ENCODE measurements around the gene TCF15. TPM values are rescaled to one million over a fixed set of nuclear protein-coding genes. Genes with fewer than 3 reads are reported as not detected.
"Not testable (repeated sequence)": the region's sequence is repeated elsewhere in the genome, so short reads cannot be mapped to it uniquely, and the experiment has no call there.

Gene TCF15
- total RNA-seq, 1 donor from 2014 or later, result 0.48 TPM

GRCh38 chr20:642398-643174 is 32.5 kb upstream of the TCF15 start:
- peak; percentile 60 for DNase-seq (ENCODE audit: low spot score)

DNA sequence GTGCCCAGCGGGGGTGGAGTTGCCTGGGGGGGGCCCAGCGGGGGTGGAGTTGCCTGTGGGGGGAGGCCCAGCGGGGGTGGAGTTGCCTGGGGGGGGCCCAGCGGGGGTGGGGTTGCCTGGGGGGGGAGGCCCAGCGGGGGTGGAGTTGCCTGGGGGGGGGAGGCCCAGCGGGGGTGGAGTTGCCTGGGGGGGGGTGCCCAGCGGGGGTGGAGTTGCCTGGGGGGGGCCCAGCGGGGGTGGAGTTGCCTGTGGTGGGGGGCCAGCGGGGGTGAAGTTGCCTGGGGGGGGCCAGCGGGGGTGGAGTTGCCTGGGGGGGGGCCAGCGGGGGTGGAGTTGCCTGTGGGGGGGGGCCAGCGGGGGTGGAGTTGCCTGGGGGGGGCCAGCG is 31.9 kb upstream of the TCF15 start:
- DNase-seq (ENCODE audit: low spot score), result not testable (repeated sequence)

- no peak for DNase-seq (ENCODE audit: low spot score)
Measured at GRCh38 chr20:641516-641875, 31.4 kb upstream of the TCF15 start.

GRCh38 chr20:640674-641515 is 30.8 kb upstream of the TCF15 start:
- DNase-seq (ENCODE audit: low spot score), result no peak

- DNase-seq (ENCODE audit: low spot score), result no peak
Measured at GRCh38 chr20:638579-638978, 28.5 kb upstream of the TCF15 start.

GRCh38 chr20:637559-637958 is 27.4 kb upstream of the TCF15 start:
- DNase-seq (ENCODE audit: low spot score), result no peak

DNA sequence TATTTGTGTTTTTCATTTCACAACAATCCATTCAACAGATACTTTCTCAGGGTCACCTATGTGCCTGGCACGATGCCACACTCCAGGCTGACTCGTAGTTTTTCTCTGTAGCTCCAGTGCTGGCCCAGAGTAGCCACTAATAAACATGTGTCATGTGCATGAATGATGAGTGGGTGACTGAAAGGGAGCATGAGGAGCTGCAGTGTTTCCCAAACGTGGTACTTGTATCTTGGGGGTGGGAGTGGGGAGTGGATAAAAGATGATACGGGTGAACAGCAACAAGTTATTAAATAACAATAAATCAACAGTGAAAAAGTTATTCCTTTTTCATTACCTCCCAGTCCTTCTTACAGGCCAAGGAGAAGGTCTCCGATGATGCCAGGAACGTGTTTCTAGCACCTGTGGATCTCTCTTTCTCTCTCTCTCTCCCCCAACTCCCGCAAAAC is 25.8 kb upstream of the TCF15 start:
- no peak for DNase-seq (ENCODE audit: low spot score)

GRCh38 chr20:635028-635892 is 25.2 kb upstream of the TCF15 start:
- no peak for DNase-seq (ENCODE audit: low spot score)

- DNase-seq (ENCODE audit: low spot score), result no peak
Measured at GRCh38 chr20:634148-634925, 24.2 kb upstream of the TCF15 start.

GRCh38 chr20:631101-631500 is 21.0 kb upstream of the TCF15 start:
- no peak for DNase-seq (ENCODE audit: low spot score)

- DNase-seq (ENCODE audit: low spot score), result no peak
Measured at GRCh38 chr20:626579-626978, 16.5 kb upstream of the TCF15 start.

- no peak for DNase-seq (ENCODE audit: low spot score)
Measured at GRCh38 chr20:625360-625932, 15.3 kb upstream of the TCF15 start.

DNA sequence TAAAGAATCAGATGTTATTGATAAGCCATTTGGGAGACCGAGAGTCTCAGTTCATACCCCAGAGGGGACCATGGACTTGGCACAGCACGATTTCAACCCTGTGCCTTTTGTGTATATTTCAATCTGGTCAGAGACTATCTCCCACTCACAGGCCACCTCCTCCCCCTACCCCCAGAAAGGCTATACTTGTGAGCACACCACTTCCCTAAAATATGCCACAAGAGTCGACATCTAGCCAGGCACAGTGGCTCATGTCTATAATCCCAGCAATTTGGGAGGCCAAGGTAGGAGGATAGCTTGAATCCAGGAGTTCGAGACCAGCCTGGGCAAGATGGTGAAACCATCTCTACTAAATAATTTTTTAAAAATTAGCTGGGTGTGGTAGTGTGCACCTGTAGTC is 13.6 kb upstream of the TCF15 start:
- no peak for DNase-seq (ENCODE audit: low spot score)

- DNase-seq (ENCODE audit: low spot score), result no peak
Measured at GRCh38 chr20:623021-623420, 12.9 kb upstream of the TCF15 start.

GRCh38 chr20:622161-622560 is 12.1 kb upstream of the TCF15 start:
- DNase-seq (ENCODE audit: low spot score), result no peak

DNA sequence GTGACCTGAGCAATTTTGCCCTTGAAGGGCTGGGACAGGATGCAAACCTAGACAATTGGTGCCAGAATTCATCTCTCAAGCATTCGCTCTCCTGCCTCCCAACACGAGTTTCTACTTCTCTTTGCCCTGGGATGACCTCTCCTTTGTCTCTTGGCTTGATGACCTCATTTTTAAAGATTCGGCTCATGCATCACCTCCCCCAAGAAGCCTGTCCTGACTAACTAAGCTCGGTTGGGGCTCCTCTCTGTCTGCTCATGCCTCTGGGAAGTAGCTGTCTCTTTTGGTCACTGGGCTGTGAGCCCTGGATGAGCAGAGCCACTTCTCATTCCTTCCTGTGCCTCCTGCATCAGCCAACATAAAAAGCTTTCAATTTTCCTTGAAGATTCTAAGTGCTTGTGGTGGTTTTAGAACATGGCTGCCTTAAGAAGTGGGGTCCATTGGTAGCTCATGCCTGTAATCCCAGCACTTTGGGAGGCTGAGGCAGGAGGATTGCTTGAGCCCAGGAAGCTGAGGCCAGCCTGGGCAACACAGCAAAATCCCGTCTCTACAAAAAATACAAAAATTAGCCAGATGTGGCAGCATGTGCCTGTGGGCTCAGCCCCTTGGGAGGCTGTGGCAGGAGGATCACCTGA is 11.1 kb upstream of the TCF15 start:
- DNase-seq (ENCODE audit: low spot score), result no peak

DNA sequence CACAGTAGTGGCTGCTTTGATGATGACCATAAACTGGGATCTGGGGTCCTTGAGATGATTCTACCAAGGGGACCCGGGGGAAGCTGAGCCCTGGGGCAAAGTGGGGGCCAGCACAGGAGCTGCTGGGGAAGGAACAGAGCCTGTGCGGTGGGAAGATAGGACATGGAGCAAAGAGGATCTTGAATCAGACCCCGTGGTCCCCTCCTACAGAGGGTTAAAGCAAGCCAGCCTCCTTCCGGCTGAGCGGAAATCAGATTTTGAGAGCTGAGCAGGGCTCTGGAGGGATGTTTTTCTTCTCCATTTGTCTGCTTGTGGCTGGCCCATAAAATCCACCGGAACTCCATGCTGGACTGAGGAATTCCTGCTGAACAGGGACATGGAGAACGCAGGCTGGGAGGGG is 10.1 kb upstream of the TCF15 start:
- DNase-seq (ENCODE audit: low spot score), result no peak

DNA sequence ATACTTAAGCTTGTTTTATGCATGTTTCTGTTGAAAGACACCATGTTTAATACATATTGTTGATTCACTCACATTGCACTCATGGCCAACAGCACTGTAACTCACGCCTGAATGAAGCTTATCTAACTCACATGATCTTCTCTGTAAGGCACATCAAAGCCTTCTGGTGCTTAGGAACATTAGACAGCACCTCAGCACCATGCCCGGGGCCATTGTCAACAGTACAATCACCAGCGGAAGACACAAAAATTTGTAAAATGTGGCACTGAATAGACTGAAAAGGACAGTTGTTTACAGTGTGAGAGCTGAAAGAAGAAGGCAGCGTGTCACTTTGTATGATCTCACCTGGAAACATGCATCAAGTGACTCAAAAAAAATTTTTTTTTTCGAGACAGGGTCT is 8.9 kb upstream of the TCF15 start:
- no peak for DNase-seq (ENCODE audit: low spot score)

- no peak for DNase-seq (ENCODE audit: low spot score)
Measured at GRCh38 chr20:617934-618690, 8.0 kb upstream of the TCF15 start.

GRCh38 chr20:615514-615913 is 5.4 kb upstream of the TCF15 start:
- DNase-seq (ENCODE audit: low spot score), result no peak
